Adrenal gland (tissue), 5 donors: Measurements from ENCODE around the gene INO80D.

Experiments
- CTCF ChIP-seq, 6 experiments: fragments of 450-650 bp in 4 of 6; fragments of 200-600 bp in 2 of 6; sonication (generic) in 1 of 6; IDR thresholded peaks; 1 replicate in 5 of 6; 2 replicates in 1 of 6; pipeline versions ENCODE4 v1.5.1 to v1.8.0; 2016 to 2021; ENCODE audit warnings: antibody characterized with exemption in 6 of 6, mild to moderate bottlenecking in 2 of 6, moderate library complexity in 1 of 6
- POLR2A ChIP-seq, 2 donors: fragments of 450-650 bp; IDR thresholded peaks; one replicate each; pipeline ENCODE4 v1.6.1; 2017; ENCODE audit warnings: antibody characterized with exemption in 2 of 2, mild to moderate bottlenecking in 2 of 2, moderate library complexity in 1 of 2
- donor health status: DM: no; HTN: no; CAD: no.

GRCh38 chr2:206075113-206075512 lies 10.9 kb downstream of the INO80D start:
- TF ChIP-seq CTCF (IDR thresholded peaks at IDR 0.05) (no peak), POLR2A (IDR thresholded peaks at IDR 0.05) (no peak)
